T follicular helper cell (primary cell): ENCODE results near the gene PPP4R4.
"Not testable (repeated sequence)": the region's sequence is repeated elsewhere in the genome, so short reads cannot be mapped to it uniquely, and the experiment has no call there.

ENCODE experiments used
- DNase-seq: peaks from one replicate; pipeline ENCODE4 v3.0.0-alpha.2; 2020; ENCODE audit warnings: low read depth

The PPP4R4 gene

GRCh38 chr14:94276898-94277561 is 102.9 kb downstream of the PPP4R4 start:
- DNase-seq, result not testable (repeated sequence)

DNA sequence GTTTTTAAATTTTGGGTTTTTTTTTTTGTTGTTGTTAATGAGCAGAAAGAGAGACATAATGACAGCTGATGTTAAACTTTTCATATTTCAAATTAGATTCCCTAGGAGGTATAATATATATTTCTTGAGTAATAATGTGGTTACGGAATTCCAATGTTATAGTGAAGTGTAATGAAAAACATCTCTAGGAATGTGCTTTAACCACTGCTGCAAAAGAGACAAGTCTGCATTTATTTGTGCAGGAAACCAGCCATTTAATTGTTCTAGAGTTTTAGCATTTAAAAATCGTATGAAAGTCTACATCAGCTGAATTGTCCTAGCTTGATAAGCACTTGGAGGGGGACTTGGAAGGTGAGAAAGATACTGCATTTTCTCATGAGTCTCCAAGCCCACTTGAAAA is 104.6 kb downstream of the PPP4R4 start:
- no peak for DNase-seq

- DNase-seq, result no peak
Measured at GRCh38 chr14:94282991-94283723, 109.0 kb downstream of the PPP4R4 start.

DNA sequence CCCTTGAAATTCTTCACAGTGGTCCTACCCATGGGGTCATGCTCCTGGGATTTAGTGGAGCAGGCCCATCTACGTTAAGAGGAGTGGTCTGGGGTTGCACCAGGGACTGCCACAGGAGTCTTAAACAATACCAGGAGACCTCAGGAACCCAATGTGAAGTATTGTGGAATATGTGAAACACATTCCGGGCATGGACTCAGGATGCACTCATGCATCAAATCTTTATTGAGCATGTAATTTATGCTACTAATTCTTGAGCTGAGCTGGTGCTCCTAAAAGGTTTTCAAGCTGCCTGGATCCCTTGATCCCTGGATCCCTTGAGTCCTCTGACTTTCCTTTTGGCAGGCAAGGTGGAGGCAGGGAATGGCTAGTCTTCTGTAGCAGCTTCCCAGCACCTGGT is 110.1 kb downstream of the PPP4R4 start:
- no peak for DNase-seq

DNA sequence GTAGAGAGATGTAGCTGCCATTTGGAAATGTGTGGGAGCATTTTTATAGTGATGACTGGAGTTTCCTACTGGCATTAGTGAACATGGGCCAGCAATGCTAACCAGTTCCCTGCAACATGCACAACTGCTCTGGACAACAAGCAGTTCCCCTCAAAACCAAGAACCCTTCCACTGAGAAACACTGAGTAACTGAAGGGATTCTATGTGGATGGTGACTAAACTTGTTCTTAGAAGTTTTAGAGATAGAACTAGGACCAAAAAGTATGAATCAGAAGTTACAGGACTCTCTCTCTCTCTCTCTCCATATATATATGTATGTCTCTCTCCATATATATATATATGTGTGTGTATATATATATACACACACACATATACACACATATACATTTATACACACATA is 111.0 kb downstream of the PPP4R4 start:
- DNase-seq, result no peak

DNA sequence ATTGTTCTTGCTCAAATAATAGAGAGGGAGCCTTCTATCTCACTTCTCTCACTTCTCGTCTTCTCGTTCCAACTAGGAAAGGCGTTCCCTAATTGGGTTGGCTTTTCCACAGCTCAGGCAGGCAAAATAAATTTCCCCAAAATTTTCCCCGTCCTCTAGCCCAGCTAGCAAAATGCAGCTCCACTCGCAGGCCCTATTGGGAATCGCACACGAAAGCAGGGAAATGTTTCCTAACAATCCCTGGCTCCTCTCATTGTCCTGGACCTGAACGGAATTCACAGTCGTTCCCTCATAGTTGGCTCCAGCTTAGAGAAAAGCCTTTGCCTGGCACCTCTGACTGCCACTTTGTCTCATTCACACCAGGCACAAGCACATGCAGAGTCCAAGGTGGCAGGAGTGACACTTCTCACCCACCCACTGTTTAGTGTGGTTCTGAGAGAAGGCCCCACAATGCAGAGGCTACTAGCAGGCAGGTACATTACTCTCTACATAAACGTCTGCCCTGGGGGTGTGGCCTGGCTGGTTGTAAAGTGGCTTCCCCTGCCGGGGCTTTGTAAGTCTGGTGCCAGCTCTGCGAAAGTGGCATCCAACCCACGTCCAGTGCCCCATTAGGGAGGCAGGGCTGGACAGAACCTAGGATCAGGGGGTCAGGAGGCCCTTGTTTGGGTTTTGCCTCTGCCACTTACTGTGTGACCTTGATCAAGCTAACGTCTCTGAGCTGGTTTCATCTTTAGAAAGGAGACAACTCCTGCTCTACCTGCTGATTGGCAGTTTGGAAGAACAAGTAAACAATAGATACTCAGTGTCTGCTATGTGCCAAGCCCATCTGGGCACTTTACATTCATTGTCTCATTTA is 114.7 kb downstream of the PPP4R4 start:
- DNase-seq, result no peak

DNA sequence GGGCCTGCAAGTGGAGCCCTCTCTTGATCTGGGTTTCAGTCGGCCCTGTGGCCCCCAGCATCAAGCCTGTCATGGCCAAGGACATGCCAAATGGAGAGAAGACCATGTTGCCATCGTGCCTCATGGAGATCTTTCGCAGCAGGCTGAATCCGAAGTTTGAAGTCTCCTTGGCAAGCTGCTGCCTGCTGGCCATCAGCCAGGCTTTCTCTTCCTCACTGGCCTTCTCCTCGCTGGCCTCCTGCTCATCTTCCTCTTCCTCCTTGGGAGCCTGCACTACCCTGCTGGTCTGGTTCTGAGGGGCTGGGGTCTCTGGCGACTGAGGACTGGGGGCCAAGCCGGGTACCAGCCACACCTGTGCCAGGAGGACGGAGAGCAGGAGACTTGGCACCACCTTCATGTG is 116.1 kb downstream of the PPP4R4 start:
- no peak for DNase-seq

- DNase-seq, result no peak
Measured at GRCh38 chr14:94291159-94291905, 117.2 kb downstream of the PPP4R4 start.

DNA sequence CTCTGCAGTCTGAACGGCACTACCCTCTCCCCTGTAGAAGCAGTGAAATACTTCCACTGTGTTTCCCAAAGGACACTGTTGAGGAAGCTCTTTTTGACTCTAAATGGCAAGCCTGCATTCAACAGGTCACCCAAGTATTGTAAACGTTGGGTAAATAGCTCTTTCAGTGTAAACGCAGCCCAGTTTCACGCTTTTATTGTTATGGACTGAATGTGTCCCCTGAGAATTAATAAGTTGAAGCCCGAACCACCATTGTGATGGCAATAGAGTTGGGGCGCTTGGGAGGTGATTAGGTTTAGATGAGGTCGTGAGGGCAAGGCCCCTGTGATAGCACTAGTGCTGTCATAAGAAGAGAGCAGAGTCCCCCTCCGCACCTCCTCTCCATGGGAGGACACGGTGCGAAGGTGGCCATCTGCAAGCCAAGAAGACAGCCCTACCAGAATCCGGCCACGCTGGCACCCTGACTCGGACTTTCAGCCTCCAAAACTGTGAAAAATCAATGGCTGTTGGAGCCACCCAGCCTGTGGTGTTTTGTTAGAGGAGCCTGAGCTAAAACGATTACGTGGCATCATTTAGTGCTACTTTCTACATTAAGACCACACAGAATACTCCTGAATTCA is 117.9 kb downstream of the PPP4R4 start:
- no peak for DNase-seq

DNA sequence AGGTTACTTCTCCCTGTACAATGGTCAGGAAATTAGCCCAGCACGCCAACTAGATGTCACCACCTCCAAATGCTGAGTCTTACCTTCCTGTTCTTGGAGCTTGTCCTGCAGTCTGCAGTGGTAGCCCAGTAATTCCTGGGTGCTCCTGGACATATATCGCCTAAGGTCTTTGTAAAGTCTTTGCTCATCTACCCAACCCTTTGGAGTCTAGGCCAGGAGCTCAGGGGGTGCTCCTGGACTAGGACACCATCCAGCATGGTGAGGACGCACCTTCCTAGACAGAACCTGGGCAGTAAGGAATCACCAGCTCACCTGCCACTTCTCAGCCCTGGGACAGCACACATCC is 118.4 kb downstream of the PPP4R4 start:
- no peak for DNase-seq

DNA sequence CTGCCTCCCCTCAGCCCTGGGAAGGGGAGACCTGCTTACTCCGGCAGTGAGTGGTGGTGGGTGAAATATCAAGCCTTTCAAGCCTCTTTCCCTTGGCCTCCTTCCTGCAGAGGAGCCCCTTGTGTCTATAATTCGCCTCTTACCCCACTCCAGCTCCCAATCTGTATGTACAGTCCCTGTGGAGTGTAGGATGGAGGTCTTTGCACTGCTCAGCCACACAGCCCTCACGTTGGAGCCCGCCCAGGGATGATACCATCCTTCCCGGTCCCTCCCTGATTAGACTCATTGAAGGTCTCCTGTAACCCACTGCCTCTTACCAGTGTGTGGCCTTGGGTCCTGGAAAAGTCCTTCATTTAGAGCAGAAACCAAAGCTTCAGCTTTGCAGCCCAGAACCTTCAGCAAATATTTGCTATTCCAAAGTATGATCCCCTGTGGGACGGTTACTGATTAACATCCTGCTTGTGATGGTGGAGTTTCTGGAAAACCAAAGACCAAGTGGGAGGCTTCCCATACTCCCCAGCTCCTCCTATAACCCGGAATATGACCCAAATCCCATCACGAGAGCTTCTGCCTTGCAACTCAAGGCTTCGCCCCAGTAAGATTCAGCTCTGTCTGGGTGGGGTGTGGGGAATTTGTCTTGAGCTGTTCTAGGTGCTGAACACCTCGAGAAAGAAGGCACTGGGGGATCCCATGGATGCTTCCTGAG is 118.9 kb downstream of the PPP4R4 start, which contains the start of gene SERPINA10:
TSS of gene SERPINA10 (minus strand) at position 397 of the 706 bp plus-strand sequence. CDS start 2,675 bp downstream, outside the sequence.
- DNase-seq, result no peak

- no peak for DNase-seq
Measured at GRCh38 chr14:94293578-94293924, 119.4 kb downstream of the PPP4R4 start.

GRCh38 chr14:94295360-94296180 is 121.4 kb downstream of the PPP4R4 start:
- DNase-seq, result no peak

DNA sequence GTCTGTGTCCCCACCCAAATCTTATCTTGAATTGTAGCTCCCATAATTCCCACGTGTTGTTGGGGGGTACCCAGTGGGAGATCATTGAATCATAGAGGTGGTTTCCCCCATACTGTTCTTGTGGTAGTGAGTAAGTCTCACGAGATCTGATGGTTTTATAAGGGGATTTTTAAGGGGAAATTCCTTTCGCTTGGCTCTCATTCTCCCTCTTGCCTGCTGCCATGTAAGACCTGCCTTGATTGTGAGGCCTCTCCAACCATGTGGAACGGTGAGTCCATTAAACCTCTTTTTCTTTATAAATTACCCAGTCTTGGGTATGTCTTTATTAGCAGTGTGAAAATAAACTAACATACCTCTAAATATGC is 122.0 kb downstream of the PPP4R4 start:
- DNase-seq, result not testable (repeated sequence)

DNA sequence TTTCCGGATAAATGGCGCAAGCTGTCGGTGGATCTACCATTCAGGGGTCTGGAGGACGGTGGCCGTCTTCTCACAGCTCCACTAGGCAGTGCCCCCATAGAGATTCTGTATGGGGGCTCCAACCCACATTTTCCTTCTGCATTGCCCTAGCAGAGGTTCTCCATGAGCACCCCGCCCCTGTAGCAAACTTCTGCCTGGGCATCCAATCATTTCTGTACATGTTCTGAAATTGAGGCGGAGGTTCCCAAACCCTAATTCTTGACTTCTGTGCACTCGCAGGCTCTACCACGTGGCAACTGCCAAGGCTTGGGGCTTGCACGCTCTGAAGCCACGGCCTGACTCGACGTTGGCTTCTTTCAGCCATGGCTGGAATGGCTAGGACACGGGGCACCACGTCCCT is 124.0 kb downstream of the PPP4R4 start:
- no peak for DNase-seq

DNA sequence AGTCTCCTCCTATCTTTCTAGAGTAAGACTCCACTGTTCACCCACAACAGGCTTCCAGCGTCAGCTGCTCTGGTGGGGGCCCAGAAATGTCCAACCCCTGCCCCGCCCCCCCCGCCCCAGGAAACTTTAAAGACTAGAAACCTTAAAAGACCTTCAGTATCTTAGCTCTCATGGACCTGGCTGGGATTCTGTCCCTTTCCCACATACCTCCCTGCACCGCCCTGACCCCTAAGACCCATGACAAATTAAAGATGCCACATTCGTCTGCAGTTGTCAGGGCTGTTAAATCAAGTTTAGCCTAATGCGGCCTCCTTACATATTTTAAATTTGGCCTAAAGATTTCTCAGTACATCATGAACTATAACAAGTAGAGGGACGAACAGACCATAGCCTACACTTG is 129.0 kb downstream of the PPP4R4 start:
- no peak for DNase-seq

GRCh38 chr14:94304243-94304642 is 130.1 kb downstream of the PPP4R4 start:
- DNase-seq, result no peak

DNA sequence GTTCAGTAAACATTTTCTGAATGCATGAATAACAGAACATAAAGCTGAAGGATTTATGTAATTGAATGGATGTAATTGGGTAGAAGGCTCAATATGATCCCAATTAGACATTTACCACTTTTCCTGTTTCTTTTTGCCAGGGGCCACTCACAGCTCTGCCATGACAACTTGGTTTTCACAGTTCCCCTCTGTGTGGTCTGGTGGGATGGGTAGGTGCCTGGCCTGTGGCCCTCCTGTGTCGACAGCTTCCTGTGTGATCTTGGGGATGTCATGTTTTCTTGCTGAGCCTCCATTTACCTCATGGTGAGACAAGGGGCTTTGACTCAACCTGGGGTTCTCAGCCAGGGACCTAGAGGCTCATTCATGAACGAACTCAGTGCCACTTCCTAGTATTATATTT is 131.5 kb downstream of the PPP4R4 start:
- no peak for DNase-seq

DNA sequence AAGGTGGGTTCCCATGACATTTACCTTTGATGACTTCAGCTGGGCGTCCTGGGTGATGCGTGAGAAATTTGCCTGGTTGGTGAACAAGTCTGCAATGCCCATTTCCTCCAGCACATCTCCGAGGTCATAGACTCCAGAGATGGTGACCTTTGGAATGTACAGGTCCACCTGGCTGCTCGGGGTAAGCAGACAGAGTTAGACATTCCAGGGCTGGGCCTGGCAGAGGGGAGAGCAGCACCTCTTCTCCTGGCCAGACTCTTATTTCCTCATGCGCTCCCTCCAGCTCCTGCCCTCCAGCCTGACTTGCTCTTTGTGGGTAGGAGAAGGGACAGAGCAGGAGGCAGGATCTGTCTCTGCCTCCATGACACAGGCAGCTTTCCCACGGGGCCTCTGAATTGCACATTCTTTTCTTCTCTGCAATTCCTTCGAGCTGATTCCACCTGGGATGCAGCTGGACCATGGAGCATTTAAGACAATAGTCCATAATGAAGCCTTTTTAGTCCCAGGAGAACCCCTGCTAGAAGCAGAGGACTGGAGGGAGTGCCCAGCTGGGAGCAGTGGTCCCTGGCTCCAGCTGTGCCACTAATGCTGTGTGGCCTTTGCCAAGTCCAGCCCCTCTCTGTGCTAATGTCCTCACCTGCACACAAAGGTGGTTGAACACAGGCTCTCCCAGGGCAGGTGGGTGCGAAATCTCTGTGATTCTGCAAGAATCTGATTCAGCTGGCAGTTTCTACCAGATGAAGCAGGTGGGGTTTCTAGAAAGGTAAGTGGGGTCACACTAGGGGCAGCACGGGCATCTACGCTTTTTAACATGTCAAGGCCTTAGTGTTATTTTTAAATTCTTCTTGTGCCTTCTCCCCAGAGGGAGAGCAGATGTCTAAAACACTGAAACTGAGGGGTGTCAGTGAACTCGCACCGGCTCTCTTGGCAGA is 132.2 kb downstream of the PPP4R4 start:
- DNase-seq, result no peak
